ENCODE data around the gene LPP.

GRCh38 chr3:188199386-188199785 is 45.4 kb downstream of the LPP start:
- no peak for TF ChIP-seq POLR2A (IDR thresholded peaks at IDR 0.05)
- TF ChIP-seq CTCF (IDR thresholded peaks at IDR 0.05), result no peak
- TF ChIP-seq EP300 (IDR thresholded peaks at IDR 0.05), result no peak
- TF ChIP-seq POLR2AphosphoS5 (IDR thresholded peaks at IDR 0.05), result no peak

Measured in stomach (tissue), 4 donors.